GM18498 (cell line): Measurements from ENCODE around the gene TPI1.
"Not testable (repeated sequence)": the region's sequence is repeated elsewhere in the genome, so short reads cannot be mapped to it uniquely, and the experiment has no call there.

ENCODE experiments used
- ATAC-seq: cut with Tn5 transposase; IDR thresholded peaks from one replicate; pipeline ENCODE4 v1.9.1; 2021; ENCODE audit warnings: mild to moderate bottlenecking, moderate library complexity; ENCODE audit not compliant: unreplicated experiment

TPI1 gene

GRCh38 chr12:6866920-6867412, 365 bp upstream of the TPI1 start:
- peak; percentile 11 for ATAC-seq

- no peak for ATAC-seq
Observed at GRCh38 chr12:6868211-6869048, 1.1 kb downstream of the TPI1 start.

DNA sequence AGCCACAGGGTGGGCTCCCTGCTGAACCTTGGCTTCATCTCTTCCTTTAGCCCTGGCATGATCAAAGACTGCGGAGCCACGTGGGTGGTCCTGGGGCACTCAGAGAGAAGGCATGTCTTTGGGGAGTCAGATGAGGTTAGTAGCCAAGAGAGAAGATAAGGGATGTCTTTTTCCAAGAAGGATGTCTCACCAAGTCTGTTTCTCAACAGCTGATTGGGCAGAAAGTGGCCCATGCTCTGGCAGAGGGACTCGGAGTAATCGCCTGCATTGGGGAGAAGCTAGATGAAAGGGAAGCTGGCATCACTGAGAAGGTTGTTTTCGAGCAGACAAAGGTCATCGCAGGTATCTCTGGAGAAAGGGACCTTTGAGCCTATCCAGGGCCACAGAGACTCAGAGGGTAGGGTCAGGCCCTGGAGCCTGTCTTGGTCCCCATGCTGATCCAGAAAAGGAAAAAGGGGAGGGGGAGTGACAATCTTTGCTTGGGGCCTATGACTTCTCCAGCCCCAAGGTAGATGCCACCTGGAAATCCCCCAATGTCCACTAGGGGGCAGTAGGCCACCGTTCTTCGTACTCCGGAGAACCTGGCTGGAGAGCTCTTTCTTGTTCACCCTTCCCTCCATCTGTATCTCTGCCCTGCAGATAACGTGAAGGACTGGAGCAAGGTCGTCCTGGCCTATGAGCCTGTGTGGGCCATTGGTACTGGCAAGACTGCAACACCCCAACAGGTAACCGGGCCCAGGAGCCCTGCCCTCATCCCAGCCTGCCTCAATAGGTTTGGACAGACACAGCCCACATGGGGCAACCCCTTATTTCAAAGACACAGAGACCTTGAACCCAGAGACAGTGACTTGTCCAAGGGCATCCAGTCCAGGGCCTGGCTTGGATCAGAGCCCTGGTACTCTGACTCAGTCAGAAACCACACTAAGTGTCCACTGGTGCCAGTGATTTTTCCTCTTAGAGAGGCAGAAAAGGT, 2.0 kb downstream of the TPI1 start:
- ATAC-seq, result no peak

DNA sequence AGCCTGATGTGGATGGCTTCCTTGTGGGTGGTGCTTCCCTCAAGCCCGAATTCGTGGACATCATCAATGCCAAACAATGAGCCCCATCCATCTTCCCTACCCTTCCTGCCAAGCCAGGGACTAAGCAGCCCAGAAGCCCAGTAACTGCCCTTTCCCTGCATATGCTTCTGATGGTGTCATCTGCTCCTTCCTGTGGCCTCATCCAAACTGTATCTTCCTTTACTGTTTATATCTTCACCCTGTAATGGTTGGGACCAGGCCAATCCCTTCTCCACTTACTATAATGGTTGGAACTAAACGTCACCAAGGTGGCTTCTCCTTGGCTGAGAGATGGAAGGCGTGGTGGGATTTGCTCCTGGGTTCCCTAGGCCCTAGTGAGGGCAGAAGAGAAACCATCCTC, 3.0 kb downstream of the TPI1 start:
- not testable (repeated sequence) for ATAC-seq

DNA sequence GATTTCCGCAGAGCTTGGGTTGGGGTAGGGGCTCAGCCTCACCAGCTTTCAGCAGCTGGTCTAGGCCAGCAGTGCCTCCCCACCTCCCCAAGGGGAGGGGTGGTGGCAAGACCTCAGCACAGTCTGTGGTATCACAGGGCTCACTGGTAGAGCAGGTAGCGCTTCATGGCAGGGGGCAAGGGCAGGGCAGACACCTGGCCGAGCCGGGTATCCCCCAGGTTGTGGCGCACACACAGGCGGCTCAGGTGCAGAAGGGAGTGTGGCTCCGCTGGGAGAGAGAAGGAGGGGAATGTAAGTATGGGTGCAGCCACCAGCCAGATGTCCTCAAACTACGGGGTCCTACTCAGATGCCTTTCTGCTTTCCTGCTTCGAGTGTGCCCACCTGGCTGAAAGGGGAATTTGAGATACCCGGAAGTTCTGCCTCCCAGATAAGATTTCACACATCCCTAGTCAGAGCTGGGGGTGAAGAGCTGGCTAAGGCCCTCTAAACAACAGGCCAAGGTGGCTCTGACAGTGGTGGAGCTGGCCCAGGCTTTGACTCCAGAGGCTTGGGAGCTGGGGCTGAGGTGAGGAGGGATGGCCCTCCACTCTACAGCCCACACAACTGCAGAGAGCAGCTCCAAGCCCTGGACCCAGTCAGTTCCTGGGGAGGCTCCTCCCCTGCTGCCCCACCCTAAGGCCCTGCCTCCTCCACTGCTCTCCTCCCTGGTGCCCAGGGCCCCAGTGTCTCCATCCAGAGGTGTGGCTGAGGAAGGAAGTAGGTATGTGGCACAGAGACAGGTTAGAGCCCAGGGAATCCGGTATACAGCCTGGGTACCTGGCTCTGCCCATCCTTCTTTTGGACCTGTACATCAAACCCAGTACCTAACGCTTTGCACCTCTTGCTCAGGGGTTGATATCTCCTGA, 4.0 kb downstream of the TPI1 start:
- ATAC-seq, result no peak

DNA sequence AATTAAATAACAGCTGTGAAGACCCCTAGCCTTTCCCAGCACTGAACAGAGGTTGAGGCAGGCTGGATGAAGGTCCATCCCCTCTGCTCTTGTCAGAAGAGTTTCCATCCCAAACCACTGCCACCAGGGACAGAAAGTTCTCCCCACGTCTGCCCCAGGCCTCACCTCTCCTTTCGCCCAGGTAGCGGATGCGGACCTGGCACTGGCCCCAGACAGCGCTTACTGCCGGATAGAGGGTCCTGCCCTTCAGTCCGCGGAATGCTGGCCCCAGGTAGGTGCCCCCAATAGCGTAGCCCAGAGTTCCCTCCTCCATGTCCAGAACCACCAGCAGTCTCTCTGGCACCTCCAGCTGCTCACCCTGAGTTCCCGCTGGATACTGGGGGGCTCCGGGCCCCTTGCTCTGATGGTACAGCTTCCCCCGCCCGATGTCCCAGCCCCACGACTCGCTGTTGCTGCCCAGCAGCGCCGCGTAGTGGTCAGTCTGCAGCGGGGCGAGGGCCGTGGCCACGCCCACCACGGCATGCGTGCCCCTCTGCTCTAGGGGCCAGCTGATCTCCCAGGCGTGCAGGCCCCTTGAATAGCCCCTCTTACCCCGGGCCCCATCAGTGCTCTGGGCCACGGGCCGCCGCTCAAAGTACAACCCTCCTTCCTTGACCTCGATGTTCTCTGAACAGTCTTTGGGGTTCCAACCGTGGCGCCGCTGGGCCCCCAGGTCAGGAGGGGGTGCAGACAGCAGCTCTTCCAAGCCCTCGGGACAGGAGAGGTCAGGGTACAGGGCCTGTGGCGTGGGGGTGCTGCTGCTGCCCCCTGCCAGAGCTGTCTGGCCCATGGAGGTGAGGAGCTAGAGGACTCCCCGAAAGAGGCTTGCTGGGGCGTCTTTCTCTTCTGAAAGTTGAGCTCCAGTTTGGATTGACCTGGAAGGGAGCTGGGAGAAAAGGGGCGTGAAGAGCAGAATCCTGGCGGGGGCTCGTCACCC, 5.0 kb downstream of the TPI1 start:
- ATAC-seq, result peak; percentile 35

- ATAC-seq, result peak; percentile 75
Observed at GRCh38 chr12:6873094-6874014, 6.0 kb downstream of the TPI1 start, which contains the start of gene SPSB2. SPSB2 (minus strand) TSS chr12:6873303; CDS start chr12:6872901, 402 bp downstream.

DNA sequence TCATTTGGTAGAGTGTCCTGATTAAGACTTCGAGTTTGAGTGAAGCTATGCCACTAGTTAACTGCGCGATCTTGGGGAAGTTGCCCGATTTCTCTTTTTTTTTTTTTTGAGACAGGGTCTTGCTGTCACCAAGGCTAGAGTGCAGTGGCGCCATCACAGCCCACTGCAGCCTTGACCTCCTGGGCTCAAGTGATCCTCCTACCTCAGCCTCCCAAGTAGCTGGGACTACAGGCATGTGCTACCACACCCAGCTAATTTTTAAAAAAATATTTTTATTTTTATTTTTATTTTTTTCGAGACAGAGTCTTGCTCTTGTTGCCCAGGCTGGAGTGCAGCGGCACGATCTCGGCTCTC, 6.7 kb downstream of the TPI1 start:
- ATAC-seq, result not testable (repeated sequence)

GRCh38 chr12:6879824-6880223, 12.5 kb downstream of the TPI1 start:
- not testable (repeated sequence) for ATAC-seq

- ATAC-seq, result no peak
Observed at GRCh38 chr12:6883252-6883651, 15.9 kb downstream of the TPI1 start.

- no peak for ATAC-seq
Observed at GRCh38 chr12:6883683-6884082, 16.4 kb downstream of the TPI1 start.

DNA sequence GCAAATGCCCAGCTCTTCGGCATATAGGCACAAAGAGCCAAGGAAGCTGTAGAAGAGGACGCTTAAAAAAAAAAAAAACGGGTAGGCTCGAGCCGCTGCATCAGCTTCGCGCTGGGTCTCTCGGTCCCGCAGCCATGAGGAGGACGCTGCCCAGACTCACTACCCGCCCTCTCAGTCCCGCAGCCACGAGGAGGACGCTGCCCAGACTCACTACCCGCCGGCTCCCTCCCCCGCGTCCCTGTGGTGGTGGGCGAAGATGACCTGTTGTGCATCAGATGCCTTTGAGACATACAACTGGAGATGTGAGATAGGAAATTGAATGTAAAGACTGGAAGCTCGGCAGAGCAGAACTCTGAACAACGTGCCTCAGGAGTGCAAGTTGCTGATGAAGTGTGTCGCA, 17.2 kb downstream of the TPI1 start:
- no peak for ATAC-seq

DNA sequence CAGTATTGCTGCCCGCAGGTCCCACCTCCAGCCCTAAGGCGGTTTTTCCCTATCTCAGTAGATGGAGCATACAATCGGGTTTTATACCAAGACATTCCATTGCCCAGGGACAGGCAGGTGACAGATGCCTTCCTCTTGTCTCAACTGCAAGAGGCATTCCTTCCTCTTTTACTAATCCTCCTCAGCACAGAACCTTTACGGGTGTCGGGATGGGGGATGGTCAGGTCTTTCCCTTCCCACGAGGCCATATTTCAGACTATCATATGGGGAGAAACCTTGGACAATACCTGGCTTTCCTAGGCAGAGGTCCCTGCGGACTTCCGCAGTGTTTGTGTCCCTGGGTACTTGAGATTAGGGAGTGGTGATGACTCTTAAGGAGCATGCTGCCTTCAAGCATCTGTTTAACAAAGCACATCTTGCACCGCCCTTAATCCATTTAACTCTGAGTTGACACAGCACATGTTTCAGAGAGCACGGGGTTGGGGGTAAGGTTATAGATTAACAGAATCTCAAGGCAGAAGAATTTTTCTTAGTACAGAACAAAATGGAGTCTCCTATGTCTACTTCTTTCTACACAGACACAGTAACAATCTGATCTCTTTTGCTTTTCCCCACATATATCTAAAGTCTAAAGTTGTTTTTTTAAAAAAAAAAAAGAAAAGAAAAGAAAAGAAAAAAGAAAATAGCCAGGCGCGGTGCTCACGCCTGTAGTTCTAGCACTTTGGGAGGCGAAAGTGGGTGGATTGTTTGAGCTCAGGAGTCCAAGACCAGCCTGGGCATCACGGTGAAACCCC, 19.1 kb downstream of the TPI1 start:
- not testable (repeated sequence) for ATAC-seq

DNA sequence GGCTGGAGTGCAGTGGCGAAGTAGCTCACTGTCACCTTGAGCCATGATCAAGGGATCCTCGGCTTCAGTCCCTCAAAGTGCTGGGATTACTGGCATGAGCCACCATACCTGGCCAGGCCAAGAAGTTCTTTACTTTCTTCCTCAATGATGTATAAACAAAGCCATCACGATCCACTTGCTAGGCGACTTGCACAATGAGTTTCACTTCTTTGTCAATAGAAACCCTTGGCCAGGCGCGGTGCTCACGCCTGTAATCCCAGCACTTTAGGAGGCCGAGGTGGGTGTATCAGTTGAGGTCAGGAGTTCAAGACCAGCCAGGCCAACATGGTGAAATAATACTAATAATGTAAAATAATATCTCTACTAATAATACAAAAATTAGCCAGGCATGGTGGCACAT, 20.1 kb downstream of the TPI1 start:
- ATAC-seq, result no peak

GRCh38 chr12:6888360-6888759, 21.0 kb downstream of the TPI1 start:
- ATAC-seq, result no peak

DNA sequence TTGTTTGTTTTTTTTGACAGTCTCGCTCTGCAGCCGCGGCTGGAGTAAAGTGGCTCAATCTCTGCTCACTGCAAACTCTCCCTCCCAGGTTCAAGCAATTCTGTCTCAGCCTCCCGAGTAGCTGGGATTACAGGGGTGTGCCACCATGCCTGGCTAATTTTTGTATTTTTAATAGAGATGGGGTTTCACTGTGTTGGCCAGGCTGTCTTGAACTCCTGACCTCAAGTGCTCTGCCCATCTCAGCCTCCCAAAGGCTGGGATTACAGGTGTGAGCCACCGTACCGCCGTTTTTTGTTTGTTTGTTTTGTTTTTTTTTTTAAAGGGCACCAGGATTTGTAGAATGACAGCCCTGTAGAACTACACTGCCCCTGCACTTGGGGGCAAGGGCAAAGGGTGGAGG, 21.5 kb downstream of the TPI1 start:
- ATAC-seq, result not testable (repeated sequence)

DNA sequence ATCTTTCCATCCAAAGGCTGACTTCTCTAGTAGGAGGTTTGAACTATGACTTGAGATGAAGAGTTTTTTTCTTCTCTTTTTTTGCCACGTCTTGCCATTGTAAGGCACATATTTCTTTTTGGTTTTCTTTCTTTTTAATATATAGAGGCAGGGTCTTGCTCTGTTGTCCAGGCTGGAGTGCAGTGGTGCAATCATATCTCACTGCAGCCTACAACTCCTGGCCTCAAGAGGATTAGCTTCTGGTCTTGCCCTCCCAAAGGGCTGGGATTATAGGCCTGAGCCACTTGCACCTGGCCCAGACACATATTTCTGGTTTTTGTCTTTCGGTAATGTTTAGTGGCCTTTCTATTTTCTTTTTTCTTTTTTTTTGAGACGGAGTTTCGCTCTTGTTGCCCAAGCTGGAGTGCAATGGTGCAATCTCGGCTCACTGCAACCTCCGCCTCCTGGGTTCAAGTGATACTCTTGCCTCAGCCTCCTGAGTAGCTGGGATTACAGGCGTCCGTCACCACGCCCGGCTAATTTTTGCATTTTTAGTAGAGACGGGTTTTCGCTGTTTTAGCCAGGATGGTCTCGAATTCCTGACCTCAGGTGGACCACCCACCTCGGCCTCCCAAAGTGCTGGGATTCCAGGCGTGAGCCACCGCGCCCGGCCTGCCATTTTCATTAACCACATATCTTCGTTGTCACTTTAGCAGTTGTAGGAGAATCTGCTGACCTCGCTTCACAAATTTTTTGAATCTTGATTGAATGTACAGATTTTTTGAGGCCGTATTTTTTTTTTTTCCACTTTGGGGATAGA, 22.6 kb downstream of the TPI1 start:
- ATAC-seq, result not testable (repeated sequence)
